Breast epithelium (tissue), 4 donors: ENCODE data around the gene ZNF43. TPM values are rescaled to one million over a fixed set of nuclear protein-coding genes. Genes with fewer than 3 reads are reported as not detected.
"Not testable (repeated sequence)": the region's sequence is repeated elsewhere in the genome, so short reads cannot be mapped to it uniquely, and the experiment has no call there.

Source experiments
- DNase-seq, 2 donors: peaks; one replicate each; pipeline ENCODE4 v3.0.0-alpha.2; 2019; ENCODE audit warnings: low spot score in 2 of 2
- H3K27ac ChIP-seq, 2 donors: fragments of 200-600 bp; sonication (generic) in 1 of 2; one replicate each; pipeline ENCODE4 v1.5.1; 2016 to 2019; ENCODE audit warnings: mild to moderate bottlenecking in 1 of 2
- H3K27me3 ChIP-seq, 2 donors: fragments of 200-600 bp; sonication (generic) in 1 of 2; one replicate each; pipeline versions ENCODE4 v1.5.1 to v1.6.0; 2017 to 2019; ENCODE audit warnings: control low read depth in 1 of 2, mild to moderate bottlenecking in 1 of 2
- H3K36me3 ChIP-seq: fragments of 200-600 bp; one replicate; pipeline ENCODE4 v1.5.1; 2019
- H3K4me1 ChIP-seq, 2 donors: fragments of 200-600 bp; sonication (generic); one replicate each; pipeline ENCODE4 v1.5.1; 2016 to 2019; ENCODE audit warnings: control low read depth in 1 of 2
- H3K4me3 ChIP-seq, 3 donors: fragments of 200-600 bp; sonication (generic); 1 replicate in 2 of 3; 2 replicates in 1 of 3; pipeline ENCODE4 v1.5.1; 2016 to 2019; ENCODE audit warnings: mild to moderate bottlenecking in 3 of 3, moderate library complexity in 2 of 3
- H3K9me3 ChIP-seq, 2 donors: fragments of 200-600 bp; sonication (generic) in 1 of 2; one replicate each; pipeline ENCODE4 v1.5.1; 2016 to 2019; ENCODE audit warnings: control low read depth in 1 of 2
- POLR2A ChIP-seq: fragments of 450-650 bp; IDR thresholded peaks from one replicate; pipeline ENCODE4 v1.6.1; 2016; ENCODE audit warnings: antibody characterized with exemption, mild to moderate bottlenecking, moderate library complexity
- POLR2AphosphoS5 ChIP-seq, 3 donors: sonication (generic); formaldehyde crosslinking; IDR thresholded peaks; one replicate each; pipeline ENCODE4 v1.6.1; 2017; ENCODE audit warnings: antibody characterized with exemption in 3 of 3
- intact Hi-C: fragments of 100-400 bp; cut with DNase I; formaldehyde crosslinking; loops from one replicate; pipeline ENCODE4 v1.15.1; 2023; ENCODE audit warnings: low total_unique reads
- total RNA-seq, 3 donors: library from RNA; depleted of rRNA; stranded (reverse); fragments of >200 nt; gene quantifications; one replicate each; pipeline ENCODE4 v1.1.0, GENCODE V29; 2016
- TF ChIP-seq, protein P1 (sequence below), 3 donors: fragments of 450-650 bp; IDR thresholded peaks; one replicate each; pipeline ENCODE4 v1.5.1; 2016 to 2017; ENCODE audit warnings: antibody characterized with exemption in 3 of 3, mild to moderate bottlenecking in 3 of 3, moderate library complexity in 3 of 3

Gene ZNF43
- 10 to 100 TPM; 19.7 to 35.6 (median 21.0) TPM for total RNA-seq

DNA sequence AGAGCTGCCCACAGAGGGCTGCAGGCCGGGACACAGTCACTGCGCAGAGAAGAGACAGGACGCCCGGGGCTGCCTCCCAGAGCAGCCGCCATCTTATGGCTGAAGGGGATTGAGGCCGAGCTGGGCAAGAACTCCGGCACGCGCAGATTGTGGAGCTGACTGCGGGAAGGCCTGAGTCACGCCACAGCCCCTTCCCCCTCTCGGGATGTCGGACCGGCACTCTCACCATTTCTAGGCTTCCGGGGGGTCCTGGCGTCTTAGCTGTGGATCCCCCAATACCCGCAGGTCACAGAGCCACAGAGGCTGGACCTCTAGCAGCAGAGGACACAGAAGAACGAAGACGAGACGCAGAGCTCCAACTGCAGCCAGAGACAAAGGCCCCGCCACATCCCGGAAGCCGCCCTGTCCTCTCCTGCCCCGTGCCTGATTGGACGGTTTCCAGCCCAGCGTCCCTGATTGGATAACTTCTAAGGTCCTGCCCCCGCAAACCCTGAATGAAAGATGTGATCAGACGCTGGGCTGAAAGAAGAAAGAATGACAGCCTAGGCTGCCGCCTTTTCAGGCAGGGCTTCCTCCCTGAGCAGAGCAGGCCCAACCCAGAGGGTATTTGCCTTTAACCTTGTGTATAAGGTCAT, at the start of gene ZNF43:
Gene ZNF43 (minus strand): TSS at position 373 of the 635 bp plus-strand sequence. CDS start 144 bp downstream, at position 229.
- no peaks in the 10 kb centered on the region for H3K27me3 ChIP-seq
- TF ChIP-seq POLR2AphosphoS5 (IDR thresholded peaks at IDR 0.05) (peak; percentile 79 to 90 (median 88)), POLR2A (peak; percentile 74)
- TF ChIP-seq, protein P1, sequence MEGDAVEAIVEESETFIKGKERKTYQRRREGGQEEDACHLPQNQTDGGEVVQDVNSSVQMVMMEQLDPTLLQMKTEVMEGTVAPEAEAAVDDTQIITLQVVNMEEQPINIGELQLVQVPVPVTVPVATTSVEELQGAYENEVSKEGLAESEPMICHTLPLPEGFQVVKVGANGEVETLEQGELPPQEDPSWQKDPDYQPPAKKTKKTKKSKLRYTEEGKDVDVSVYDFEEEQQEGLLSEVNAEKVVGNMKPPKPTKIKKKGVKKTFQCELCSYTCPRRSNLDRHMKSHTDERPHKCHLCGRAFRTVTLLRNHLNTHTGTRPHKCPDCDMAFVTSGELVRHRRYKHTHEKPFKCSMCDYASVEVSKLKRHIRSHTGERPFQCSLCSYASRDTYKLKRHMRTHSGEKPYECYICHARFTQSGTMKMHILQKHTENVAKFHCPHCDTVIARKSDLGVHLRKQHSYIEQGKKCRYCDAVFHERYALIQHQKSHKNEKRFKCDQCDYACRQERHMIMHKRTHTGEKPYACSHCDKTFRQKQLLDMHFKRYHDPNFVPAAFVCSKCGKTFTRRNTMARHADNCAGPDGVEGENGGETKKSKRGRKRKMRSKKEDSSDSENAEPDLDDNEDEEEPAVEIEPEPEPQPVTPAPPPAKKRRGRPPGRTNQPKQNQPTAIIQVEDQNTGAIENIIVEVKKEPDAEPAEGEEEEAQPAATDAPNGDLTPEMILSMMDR (IDR thresholded peaks at IDR 0.05): no peak
- H3K36me3 ChIP-seq: no peaks in the 10 kb centered on the region
- H3K27ac ChIP-seq: peak within 1 kb of the TSS; percentile 94 to 95
- peak; percentile 97 to 99 for DNase-seq
- H3K9me3 ChIP-seq: peaks cover 5 to 13% of the 10 kb centered on the region in 2 donors
- intact Hi-C loops: no loop called here
- peak within 1 kb of the TSS; percentile 59 to 88 (median 81) for H3K4me3 ChIP-seq
- no peaks in the 10 kb centered on the region for H3K4me1 ChIP-seq

DNA sequence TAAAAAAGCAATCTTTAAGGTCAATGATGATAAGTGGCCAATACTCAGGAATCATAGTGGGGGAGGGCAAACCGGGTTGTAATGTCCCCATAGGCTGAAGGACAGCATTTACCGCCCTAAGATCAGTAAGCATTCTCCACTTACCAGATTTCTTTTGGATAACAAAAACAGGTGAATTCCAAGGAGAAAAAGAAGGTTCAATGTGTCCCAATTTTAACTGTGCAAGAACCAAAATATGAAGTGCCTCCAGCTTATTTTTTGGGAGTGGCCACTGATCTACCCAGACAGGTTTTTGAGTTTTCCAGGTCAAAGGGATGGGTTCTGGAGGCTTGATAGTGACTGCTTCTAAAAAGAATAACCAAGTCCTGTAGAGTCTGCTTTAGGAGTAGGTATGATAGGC, 49.5 kb upstream of the ZNF43 start:
- H3K4me1 ChIP-seq, DNase-seq, intact Hi-C loops, H3K9me3 ChIP-seq, H3K4me3 ChIP-seq, H3K27me3 ChIP-seq, H3K36me3 ChIP-seq, H3K27ac ChIP-seq: not testable (repeated sequence)

DNA sequence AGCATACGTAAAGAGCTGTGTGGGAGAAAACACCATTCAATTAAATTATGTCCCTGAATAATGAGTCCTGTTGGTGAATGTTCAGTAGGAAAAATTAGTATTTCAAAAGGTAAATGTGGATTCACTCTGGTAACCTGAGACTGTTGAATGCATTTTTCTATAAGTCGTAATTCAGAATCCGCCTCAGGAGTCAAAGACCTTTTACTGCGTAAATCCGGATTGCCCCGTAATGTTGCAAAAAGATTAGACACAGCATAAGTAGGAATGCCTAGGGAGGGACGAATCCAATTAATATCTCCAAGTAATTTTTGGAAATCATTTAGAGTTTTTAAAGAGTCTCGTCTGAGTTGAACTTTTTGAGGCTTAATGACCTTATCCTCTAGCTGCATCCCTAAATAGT, 48.8 kb upstream of the ZNF43 start:
- H3K36me3 ChIP-seq, H3K27ac ChIP-seq, H3K4me1 ChIP-seq, DNase-seq, H3K27me3 ChIP-seq, H3K4me3 ChIP-seq, intact Hi-C loops, H3K9me3 ChIP-seq: not testable (repeated sequence)

DNA sequence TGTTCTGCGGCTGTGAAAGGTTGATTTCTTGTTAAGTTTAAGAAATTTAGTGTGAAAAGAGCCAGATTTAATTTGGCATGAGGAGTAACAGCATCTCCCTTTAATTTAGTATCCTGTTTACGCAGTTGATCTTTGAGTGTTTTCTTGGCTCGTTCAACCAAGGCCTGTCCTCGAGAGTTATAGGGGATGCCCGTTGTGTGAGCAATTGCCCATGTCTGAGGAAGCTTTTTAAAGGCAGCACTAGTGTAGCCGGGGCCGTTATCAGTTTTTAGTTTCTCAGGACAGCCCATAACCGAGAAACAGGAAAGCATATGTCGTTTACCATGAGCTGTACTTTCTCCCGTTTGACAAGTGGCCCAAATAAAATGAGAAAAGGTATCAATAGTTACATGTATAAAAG, 47.5 kb upstream of the ZNF43 start:
- Histone ChIP-seq H3K4me1 (no peaks in the 10 kb centered on the region), H3K9me3 (no peaks in the 10 kb centered on the region), H3K27ac (no peak overlapping the region), H3K27me3 (no peaks in the 10 kb centered on the region), H3K36me3 (no peaks in the 10 kb centered on the region), H3K4me3 (no peak overlapping the region)
- no peak for TF ChIP-seq POLR2AphosphoS5 (IDR thresholded peaks at IDR 0.05)
- TF ChIP-seq, protein P1 (IDR thresholded peaks at IDR 0.05): no peak
- TF ChIP-seq POLR2A: no peak
- intact Hi-C loops: no loop called here
- no peak for DNase-seq

DNA sequence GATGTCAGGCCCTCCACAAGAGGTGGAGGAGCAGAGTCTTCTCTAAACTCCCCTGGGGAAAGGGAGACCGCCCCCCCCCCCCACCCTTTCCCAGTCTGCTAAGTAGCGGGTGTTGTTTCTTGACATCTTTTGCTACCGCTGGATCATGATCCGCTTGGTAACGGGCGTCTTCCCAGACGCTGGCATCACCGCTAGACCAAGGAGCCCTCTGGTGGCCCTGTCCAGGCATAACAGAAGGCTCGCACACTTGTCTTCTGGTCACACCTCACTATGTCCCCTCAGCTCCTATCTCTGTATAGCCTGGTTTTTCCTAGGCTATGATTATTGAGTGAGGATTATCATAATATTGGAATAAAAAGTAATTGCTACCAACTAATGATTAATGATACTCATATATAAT, 44.8 kb upstream of the ZNF43 start:
- DNase-seq, H3K4me3 ChIP-seq, H3K27ac ChIP-seq, H3K9me3 ChIP-seq, H3K36me3 ChIP-seq, H3K27me3 ChIP-seq, intact Hi-C loops, H3K4me1 ChIP-seq: not testable (repeated sequence)

DNA sequence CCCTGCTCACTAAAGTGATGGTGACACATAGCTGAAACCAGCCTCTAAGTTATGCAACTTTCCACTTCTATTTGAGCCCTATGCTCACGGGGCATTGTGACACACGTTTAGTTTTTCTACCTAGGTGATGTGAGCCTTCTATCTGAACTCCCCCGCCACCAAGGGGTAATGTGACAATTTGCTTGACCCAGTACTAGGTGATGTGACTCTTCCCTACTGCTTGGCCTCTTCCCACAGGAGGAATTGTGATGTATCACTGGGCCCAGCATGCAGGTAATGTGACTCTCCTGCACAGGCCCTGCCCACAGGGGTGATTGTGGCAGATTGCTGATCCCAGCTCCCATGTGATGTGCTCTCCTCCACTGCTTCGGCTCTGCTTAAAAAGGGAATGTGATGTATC, 42.7 kb upstream of the ZNF43 start:
- no peak for TF ChIP-seq POLR2AphosphoS5 (IDR thresholded peaks at IDR 0.05)
- no peak for TF ChIP-seq POLR2A
- TF ChIP-seq, protein P1 (IDR thresholded peaks at IDR 0.05): no peak
- intact Hi-C loops: no loop called here
- Histone ChIP-seq H3K27me3 (no peaks in the 10 kb centered on the region), H3K4me1 (no peaks in the 10 kb centered on the region), H3K27ac (no peak overlapping the region), H3K9me3 (no peaks in the 10 kb centered on the region), H3K36me3 (no peaks in the 10 kb centered on the region), H3K4me3 (no peak overlapping the region)
- DNase-seq: no peak

DNA sequence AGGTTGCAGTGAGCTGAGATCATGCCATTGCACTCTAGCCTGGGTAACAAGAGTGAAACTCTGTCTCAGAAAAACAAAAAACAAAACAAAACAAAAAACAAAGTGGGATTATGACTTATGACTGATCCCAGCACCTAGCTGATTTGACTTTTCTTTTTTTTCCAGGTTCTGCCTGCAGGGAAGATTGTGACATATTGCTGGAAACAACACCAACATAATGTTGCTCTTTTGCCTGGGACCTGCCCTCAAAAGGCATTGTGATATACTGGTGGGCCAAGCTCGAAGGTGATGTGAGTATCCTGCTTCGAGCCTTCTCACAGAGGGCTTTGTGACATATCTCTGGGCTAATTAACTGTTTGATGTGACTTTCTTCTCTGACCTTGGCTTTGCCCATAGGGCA, 42.0 kb upstream of the ZNF43 start:
- Histone ChIP-seq H3K9me3 (no peaks in the 10 kb centered on the region), H3K27ac (no peak overlapping the region), H3K4me3 (no peak overlapping the region), H3K4me1 (no peaks in the 10 kb centered on the region), H3K36me3 (no peaks in the 10 kb centered on the region), H3K27me3 (no peaks in the 10 kb centered on the region)
- DNase-seq: no peak
- no peak for TF ChIP-seq POLR2AphosphoS5 (IDR thresholded peaks at IDR 0.05)
- TF ChIP-seq, protein P1 (IDR thresholded peaks at IDR 0.05): no peak
- TF ChIP-seq POLR2A: no peak
- intact Hi-C loops: no loop called here

DNA sequence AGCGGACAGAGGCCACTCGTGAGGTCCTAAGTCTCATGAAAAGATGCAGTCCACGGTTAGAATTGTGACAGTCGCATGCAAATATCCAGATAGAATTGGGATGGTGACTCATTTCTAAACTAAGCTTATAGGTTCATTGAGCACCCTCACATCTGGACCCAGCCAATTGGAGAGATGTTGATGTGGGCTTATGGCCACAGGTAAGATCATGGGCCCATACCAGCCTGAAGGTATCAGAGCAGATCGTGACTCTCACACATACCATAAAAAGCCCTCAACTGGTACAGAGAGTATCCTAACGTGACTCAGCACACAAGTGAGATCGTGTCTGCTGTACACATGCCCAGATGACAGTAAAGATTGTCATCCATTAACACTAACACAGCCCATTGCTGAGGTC, 40.6 kb upstream of the ZNF43 start:
- intact Hi-C loops, H3K36me3 ChIP-seq, H3K4me1 ChIP-seq, DNase-seq, H3K27ac ChIP-seq, H3K9me3 ChIP-seq, H3K4me3 ChIP-seq, H3K27me3 ChIP-seq: not testable (repeated sequence)
